ENCODE measurements around the gene GABRG3.

The GABRG3 gene

GRCh38 chr15:27582726-27583410 is 611.9 kb downstream of the GABRG3 start:
- DNase-seq (ENCODE audit: low read depth), result no peak

- DNase-seq (ENCODE audit: low read depth), result no peak
These were observed 612.7 kb downstream of the GABRG3 start for GRCh38 chr15:27583651-27584050.

GRCh38 chr15:27585041-27585640 is 614.2 kb downstream of the GABRG3 start:
- DNase-seq (ENCODE audit: low read depth), result no peak

- DNase-seq (ENCODE audit: low read depth), result no peak
These were observed 616.8 kb downstream of the GABRG3 start for GRCh38 chr15:27587810-27588209.

- DNase-seq (ENCODE audit: low read depth), result no peak
These were observed 618.3 kb downstream of the GABRG3 start for GRCh38 chr15:27589260-27589659.

- DNase-seq (ENCODE audit: low read depth), result no peak
These were observed 618.8 kb downstream of the GABRG3 start for GRCh38 chr15:27589782-27590181.

Data from stromal cell of bone marrow (primary cell).